ENCODE measurements around the gene NME9.

Gene NME9

GRCh38 chr3:138362538-138362937 is 32.9 kb upstream of the NME9 start:
- no peak for DNase-seq (ENCODE audit: low read depth in 2 of 2)

GRCh38 chr3:138361561-138361971 is 31.9 kb upstream of the NME9 start:
- no peak for DNase-seq (ENCODE audit: low read depth in 2 of 2)

- no peak for DNase-seq (ENCODE audit: low read depth in 2 of 2)
These were observed 31.3 kb upstream of the NME9 start for GRCh38 chr3:138360869-138361525.

GRCh38 chr3:138359919-138360868 is 30.5 kb upstream of the NME9 start:
- no peak for DNase-seq (ENCODE audit: low read depth in 2 of 2)

GRCh38 chr3:138359148-138359918 is 29.7 kb upstream of the NME9 start:
- DNase-seq (ENCODE audit: low read depth in 2 of 2): no peak

- no peak for DNase-seq (ENCODE audit: low read depth in 2 of 2)
These were observed 27.2 kb upstream of the NME9 start for GRCh38 chr3:138356730-138357405.

- DNase-seq (ENCODE audit: low read depth in 2 of 2): no peak
These were observed 25.4 kb upstream of the NME9 start for GRCh38 chr3:138355071-138355470.

GRCh38 chr3:138354376-138354775 is 24.7 kb upstream of the NME9 start:
- DNase-seq (ENCODE audit: low read depth in 2 of 2): no peak

GRCh38 chr3:138351916-138352550 is 22.4 kb upstream of the NME9 start:
- no peak for DNase-seq (ENCODE audit: low read depth in 2 of 2)

- DNase-seq (ENCODE audit: low read depth in 2 of 2): no peak
These were observed 21.5 kb upstream of the NME9 start for GRCh38 chr3:138351151-138351550.

GRCh38 chr3:138349926-138350665 is 20.4 kb upstream of the NME9 start:
- no peak for DNase-seq (ENCODE audit: low read depth in 2 of 2)

GRCh38 chr3:138348754-138349739 is 19.4 kb upstream of the NME9 start:
- DNase-seq (ENCODE audit: low read depth in 2 of 2): no peak

GRCh38 chr3:138347960-138348753 is 18.5 kb upstream of the NME9 start, which contains the start of gene MRAS:
Gene MRAS (plus strand): TSS chr3:138348579. CDS start chr3:138372884, 24,305 bp downstream.
- DNase-seq (ENCODE audit: low read depth in 2 of 2): peak in 1 of 2 donors; percentile 18

GRCh38 chr3:138344754-138345153 is 15.1 kb upstream of the NME9 start:
- DNase-seq (ENCODE audit: low read depth in 2 of 2): no peak

GRCh38 chr3:138340511-138340910 is 10.9 kb upstream of the NME9 start:
- DNase-seq (ENCODE audit: low read depth in 2 of 2): no peak

GRCh38 chr3:138338811-138339210 is 9.2 kb upstream of the NME9 start:
- DNase-seq (ENCODE audit: low read depth in 2 of 2): no peak

GRCh38 chr3:138338244-138338643 is 8.6 kb upstream of the NME9 start:
- DNase-seq (ENCODE audit: low read depth in 2 of 2): no peak

- no peak for DNase-seq (ENCODE audit: low read depth in 2 of 2)
These were observed 6.9 kb upstream of the NME9 start for GRCh38 chr3:138336454-138336999.
